Measurements from ENCODE around the gene MBD5.

Gene MBD5

GRCh38 chr2:148244593-148245292, 223.9 kb downstream of the MBD5 start:
- Histone ChIP-seq H3K9me3 (ENCODE audit: severe bottlenecking) (peaks cover 3% of the 10 kb centered on the region), H3K4me3 (ENCODE audit: severe bottlenecking) (no peak overlapping the region), H3K36me3 (ENCODE audit: low read depth) (no peaks in the 10 kb centered on the region), H3K27me3 (ENCODE audit: insufficient read depth, poor library complexity, severe bottlenecking) (no peaks in the 10 kb centered on the region), H3K4me1 (ENCODE audit: insufficient read depth, poor library complexity, severe bottlenecking) (peaks cover 13% of the 10 kb centered on the region), H3K27ac (ENCODE audit: poor library complexity, severe bottlenecking) (no peak overlapping the region)
- ATAC-seq (ENCODE audit: low read depth) (peak; percentile 62; the same call in 2 of the 3 replicates), DNase-seq (ENCODE audit: low spot score) (no peak)
- no peak for TF ChIP-seq CTCF (IDR thresholded peaks at IDR 0.05; ENCODE audit: poor library complexity, severe bottlenecking)

- Histone ChIP-seq H3K36me3 (ENCODE audit: low read depth) (no peaks in the 10 kb centered on the region), H3K4me1 (ENCODE audit: insufficient read depth, poor library complexity, severe bottlenecking) (no peaks in the 10 kb centered on the region), H3K27ac (ENCODE audit: poor library complexity, severe bottlenecking) (no peak overlapping the region), H3K4me3 (ENCODE audit: severe bottlenecking) (no peak overlapping the region), H3K27me3 (ENCODE audit: insufficient read depth, poor library complexity, severe bottlenecking) (no peaks in the 10 kb centered on the region), H3K9me3 (ENCODE audit: severe bottlenecking) (no peaks in the 10 kb centered on the region)
- no peak for TF ChIP-seq CTCF (IDR thresholded peaks at IDR 0.05; ENCODE audit: poor library complexity, severe bottlenecking)
- DNase-seq (ENCODE audit: low spot score) (no peak), ATAC-seq (ENCODE audit: low read depth) (no peak)
Measured at GRCh38 chr2:148251993-148252392, 231.1 kb downstream of the MBD5 start.

- DNase-seq (ENCODE audit: low spot score), result no peak
- no peak overlapping the region for H3K4me3 ChIP-seq (ENCODE audit: severe bottlenecking)
- H3K27me3 ChIP-seq (ENCODE audit: insufficient read depth, poor library complexity, severe bottlenecking), result no peaks in the 10 kb centered on the region
- H3K4me1 ChIP-seq (ENCODE audit: insufficient read depth, poor library complexity, severe bottlenecking), result no peaks in the 10 kb centered on the region
- H3K9me3 ChIP-seq (ENCODE audit: severe bottlenecking), result no peaks in the 10 kb centered on the region
- no peak for ATAC-seq (ENCODE audit: low read depth)
- TF ChIP-seq CTCF (IDR thresholded peaks at IDR 0.05; ENCODE audit: poor library complexity, severe bottlenecking), result no peak
- no peaks in the 10 kb centered on the region for H3K36me3 ChIP-seq (ENCODE audit: low read depth)
- H3K27ac ChIP-seq (ENCODE audit: poor library complexity, severe bottlenecking), result no peak overlapping the region
Measured at GRCh38 chr2:148252646-148253045, 231.8 kb downstream of the MBD5 start.

- TF ChIP-seq CTCF (IDR thresholded peaks at IDR 0.05; ENCODE audit: poor library complexity, severe bottlenecking), result no peak
- no peak for ATAC-seq (ENCODE audit: low read depth)
- H3K4me1 ChIP-seq (ENCODE audit: insufficient read depth, poor library complexity, severe bottlenecking), result no peaks in the 10 kb centered on the region
- no peak overlapping the region for H3K27ac ChIP-seq (ENCODE audit: poor library complexity, severe bottlenecking)
- H3K9me3 ChIP-seq (ENCODE audit: severe bottlenecking), result no peaks in the 10 kb centered on the region
- no peak for DNase-seq (ENCODE audit: low spot score)
- H3K27me3 ChIP-seq (ENCODE audit: insufficient read depth, poor library complexity, severe bottlenecking), result no peaks in the 10 kb centered on the region
- H3K4me3 ChIP-seq (ENCODE audit: severe bottlenecking), result no peak overlapping the region
- H3K36me3 ChIP-seq (ENCODE audit: low read depth), result no peaks in the 10 kb centered on the region
Measured at GRCh38 chr2:148253685-148254084, 232.8 kb downstream of the MBD5 start.

GRCh38 chr2:148255929-148256328, 235.0 kb downstream of the MBD5 start:
- Histone ChIP-seq H3K27me3 (ENCODE audit: insufficient read depth, poor library complexity, severe bottlenecking) (no peaks in the 10 kb centered on the region), H3K4me1 (ENCODE audit: insufficient read depth, poor library complexity, severe bottlenecking) (no peaks in the 10 kb centered on the region), H3K27ac (ENCODE audit: poor library complexity, severe bottlenecking) (no peak overlapping the region), H3K4me3 (ENCODE audit: severe bottlenecking) (no peak overlapping the region), H3K9me3 (ENCODE audit: severe bottlenecking) (no peaks in the 10 kb centered on the region), H3K36me3 (ENCODE audit: low read depth) (no peaks in the 10 kb centered on the region)
- DNase-seq (ENCODE audit: low spot score), result no peak
- TF ChIP-seq CTCF (IDR thresholded peaks at IDR 0.05; ENCODE audit: poor library complexity, severe bottlenecking), result no peak
- no peak for ATAC-seq (ENCODE audit: low read depth)

All from RWPE2 (cell line).